Neural progenitor cell (in vitro differentiated cells): ENCODE measurements around the gene AZGP1. TPM values are rescaled to one million over a fixed set of nuclear protein-coding genes. Genes with fewer than 3 reads are reported as not detected.

Experiments
- DNase-seq: peaks from one replicate; pipeline ENCODE4 v3.0.0-alpha.2; 2016; ENCODE audit warnings: low spot score
- H2AFZ ChIP-seq: fragments of 200-600 bp; sonication (generic); replicated peaks from 2 replicates; pipeline ENCODE4 v1.6.1; 2016; ENCODE audit warnings: antibody characterized with exemption
- H3F3A ChIP-seq: fragments of 200-600 bp; sonication (generic); 2 replicates; pipeline ENCODE4 v1.6.1; 2016; ENCODE audit warnings: antibody characterized with exemption, low read depth
- H3K27ac ChIP-seq: fragments of 200-600 bp; sonication (generic); 2 replicates; pipeline ENCODE4 v1.5.1; 2016; ENCODE audit warnings: mild to moderate bottlenecking
- H3K27me3 ChIP-seq: fragments of 200-600 bp; sonication (generic); 2 replicates; pipeline ENCODE4 v1.6.1; 2016; ENCODE audit warnings: mild to moderate bottlenecking, moderate library complexity
- H3K36me3 ChIP-seq: fragments of 200-600 bp; sonication (generic); 2 replicates; pipeline ENCODE4 v1.5.1; 2016
- H3K4me1 ChIP-seq: fragments of 200-600 bp; sonication (generic); 2 replicates; pipeline ENCODE4 v1.6.1; 2016; ENCODE audit warnings: mixed run types
- H3K4me2 ChIP-seq: fragments of 200-600 bp; sonication (generic); 2 replicates; pipeline ENCODE4 v1.6.1; 2016
- H3K4me3 ChIP-seq: fragments of 200-600 bp; sonication (generic); 2 replicates; pipeline ENCODE4 v1.5.1; 2016
- H3K79me2 ChIP-seq: fragments of 200-600 bp; sonication (generic); 2 replicates; pipeline ENCODE4 v1.6.1; 2016; ENCODE audit warnings: low read depth
- H3K9ac ChIP-seq: fragments of 200-600 bp; sonication (generic); 2 replicates; pipeline ENCODE4 v1.6.1; 2016
- H3K9me3 ChIP-seq: fragments of 200-600 bp; sonication (generic); 2 replicates; pipeline ENCODE4 v1.5.1; 2016; ENCODE audit warnings: low read depth
- H4K20me1 ChIP-seq: fragments of 200-600 bp; sonication (generic); 2 replicates; pipeline ENCODE4 v1.6.1; 2016; ENCODE audit warnings: low read depth
- H3K27ac Mint-ChIP-seq: 3 replicates; pipeline ENCODE4 v1.8.0; 2021; ENCODE audit warnings: mixed read lengths
- H3K27me3 Mint-ChIP-seq: 2 replicates; pipeline ENCODE4 v1.8.0; 2022; ENCODE audit warnings: low read depth, mild to moderate bottlenecking, inconsistent platforms, moderate library complexity, mixed read lengths; ENCODE audit not compliant: insufficient read depth
- H3K36me3 Mint-ChIP-seq: 3 replicates; pipeline ENCODE4 v1.8.0; 2021; ENCODE audit warnings: mixed read lengths
- H3K4me1 Mint-ChIP-seq: 3 replicates; pipeline ENCODE4 v1.8.0; 2021; ENCODE audit warnings: mixed read lengths
- H3K4me3 Mint-ChIP-seq: 3 replicates; pipeline ENCODE4 v1.8.0; 2021; ENCODE audit warnings: mild to moderate bottlenecking, moderate library complexity, mixed read lengths
- H3K9me3 Mint-ChIP-seq: 3 replicates; pipeline ENCODE4 v1.8.0; 2020; ENCODE audit warnings: mixed read lengths
- CTCF ChIP-seq: fragments of 200-600 bp; sonication (generic); IDR thresholded peaks from 2 replicates; pipeline ENCODE4 v1.5.1; 2017; ENCODE audit warnings: antibody characterized with exemption, mild to moderate bottlenecking
- EZH2 ChIP-seq: fragments of 200-600 bp; sonication (generic); IDR thresholded peaks from 2 replicates; pipeline ENCODE4 v1.6.1; 2017; ENCODE audit warnings: antibody characterized with exemption, mild to moderate bottlenecking, moderate library complexity
- EZH2phosphoT487 ChIP-seq: fragments of 200-600 bp; sonication (generic); IDR thresholded peaks from 2 replicates; pipeline ENCODE4 v1.6.1; 2017; ENCODE audit warnings: antibody characterized with exemption
- total RNA-seq: library from RNA; depleted of rRNA; stranded (reverse); fragments of >200 nt; gene quantifications from 2 replicates; pipeline ENCODE4 v1.2.3, GENCODE V29; 2015; ENCODE audit warnings: low replicate concordance

The AZGP1 gene
- total RNA-seq, 1 donor from 2014 or later = not detected

GRCh38 chr7:99928994-99929729 lies 46.7 kb downstream of the AZGP1 start, which contains the start of gene GJC3:
TSS of gene GJC3 (minus strand) at chr7:99929620. CDS start at chr7:99929620, 0 bp downstream.
- Mint-ChIP-seq H3K27ac (no peak within 1 kb of the TSS), H3K27me3 (peaks cover 8% of the 10 kb centered on the region), H3K4me1 (no peaks in the 10 kb centered on the region), H3K9me3 (no peaks in the 10 kb centered on the region), H3K36me3 (no peaks in the 10 kb centered on the region), H3K4me3 (peak within 1 kb of the TSS; percentile 65)
- Histone ChIP-seq H3K4me2 (peak within 1 kb of the TSS; percentile 77), H3F3A (no peaks in the 10 kb centered on the region), H3K27me3 (peaks cover 16% of the 10 kb centered on the region), H3K4me3 (peak within 1 kb of the TSS; percentile 45), H2AFZ (peak within 1 kb of the TSS; percentile 99), H4K20me1 (no peaks in the 10 kb centered on the region), H3K9ac (no peak within 1 kb of the TSS), H3K79me2 (no peaks in the 10 kb centered on the region), H3K4me1 (no peaks in the 10 kb centered on the region), H3K27ac (no peak within 1 kb of the TSS), H3K36me3 (no peaks in the 10 kb centered on the region), H3K9me3 (no peaks in the 10 kb centered on the region)
- DNase-seq = peak; percentile 71
- TF ChIP-seq CTCF (peak; percentile 46), EZH2 (no peak)

- Histone ChIP-seq H3K27me3 (peaks cover 16% of the 10 kb centered on the region), H3F3A (no peaks in the 10 kb centered on the region), H3K4me3 (no peak overlapping the region), H3K27ac (no peak overlapping the region), H3K36me3 (no peaks in the 10 kb centered on the region), H2AFZ (peak overlapping the region; percentile 21), H4K20me1 (no peaks in the 10 kb centered on the region), H3K4me2 (no peak overlapping the region), H3K9ac (no peak overlapping the region), H3K9me3 (no peaks in the 10 kb centered on the region), H3K79me2 (no peaks in the 10 kb centered on the region), H3K4me1 (no peaks in the 10 kb centered on the region)
- no peak for DNase-seq
- Mint-ChIP-seq H3K27ac (no peak overlapping the region), H3K36me3 (no peaks in the 10 kb centered on the region), H3K9me3 (no peaks in the 10 kb centered on the region), H3K27me3 (peaks cover 8% of the 10 kb centered on the region), H3K4me1 (no peaks in the 10 kb centered on the region), H3K4me3 (no peak overlapping the region)
- no peak for TF ChIP-seq CTCF
- TF ChIP-seq EZH2 = no peak
- TF ChIP-seq EZH2phosphoT487 = no peak
Observed at GRCh38 chr7:99928188-99928587, 47.6 kb downstream of the AZGP1 start.

GRCh38 chr7:99927536-99927935 lies 48.3 kb downstream of the AZGP1 start:
- no peaks in the 10 kb centered on the region for H3K4me1 ChIP-seq
- no peaks in the 10 kb centered on the region for H3F3A ChIP-seq
- TF ChIP-seq CTCF = no peak
- no peak for TF ChIP-seq EZH2
- TF ChIP-seq EZH2phosphoT487 = no peak
- H3K27ac ChIP-seq = no peak overlapping the region
- Mint-ChIP-seq H3K4me3 (no peak overlapping the region), H3K27me3 (peaks cover 8% of the 10 kb centered on the region), H3K9me3 (no peaks in the 10 kb centered on the region), H3K36me3 (no peaks in the 10 kb centered on the region), H3K27ac (no peak overlapping the region), H3K4me1 (no peaks in the 10 kb centered on the region)
- H3K27me3 ChIP-seq = peaks cover 16% of the 10 kb centered on the region
- H3K79me2 ChIP-seq = no peaks in the 10 kb centered on the region
- no peak overlapping the region for H2AFZ ChIP-seq
- no peaks in the 10 kb centered on the region for H3K36me3 ChIP-seq
- no peaks in the 10 kb centered on the region for H4K20me1 ChIP-seq
- DNase-seq = no peak
- no peak overlapping the region for H3K9ac ChIP-seq
- no peaks in the 10 kb centered on the region for H3K9me3 ChIP-seq
- no peak overlapping the region for H3K4me2 ChIP-seq
- no peak overlapping the region for H3K4me3 ChIP-seq
